HCT116 (cell line): Measurements from ENCODE around the gene TMOD1. TPM values are rescaled to one million over a fixed set of nuclear protein-coding genes. Genes with fewer than 3 reads are reported as not detected.

ENCODE experiments used
- ATAC-seq: fragments of 200-7000 bp; cut with Tn5 transposase; 2 replicates; pipeline ENCODE4 v1.9.1; 2020; ENCODE audit warnings: mild to moderate bottlenecking, moderate library complexity
- BruUV-seq: library from RNA; stranded (reverse); fragments of 400-500 nt; replicated peaks from 2 replicates; lab custom pipeline; 2021; lab: Mats Ljungman, UMichigan
- CTCF ChIA-PET: fragments of 300-600 bp; sonication (Branson Sonifier 250); formaldehyde crosslinking; loops from one replicate; lab custom pipeline; 2021; ENCODE audit warnings: antibody characterized with exemption; lab: Charles Lee
- POLR2A ChIA-PET: fragments of 300-600, 350-600 bp; sonication (Branson Sonifier 250); formaldehyde crosslinking; loops from one replicate; lab custom pipeline; 2021; ENCODE audit warnings: antibody characterized with exemption; lab: Charles Lee
- RAD21 ChIA-PET, 2 experiments: fragments of 300-600 bp; sonication (Branson Sonifier 250); formaldehyde crosslinking; loops; one replicate each; lab custom pipeline; 2023; ENCODE audit warnings: low total read pairs in 2 of 2; ENCODE audit not compliant: uncharacterized antibody in 2 of 2, unreplicated experiment in 2 of 2, low non-redundant PET in 1 of 2; lab: Charles Lee
- DNase-seq: peaks from one replicate; pipeline ENCODE4 v3.0.0-alpha.2; 2010; ENCODE audit warnings: low read depth, low spot score
- H2AFZ ChIP-seq: fragments of 200-600 bp; shearing (Covaris generic), sonication (generic); 2 replicates; pipeline ENCODE4 v1.6.1; 2017; ENCODE audit warnings: low read depth, mixed run types, mixed read lengths, antibody characterized with exemption, low read length; ENCODE audit not compliant: poor library complexity, severe bottlenecking
- H3K27ac ChIP-seq: 2 replicates; pipeline ENCODE4 v1.5.1; 2012; ENCODE audit warnings: low read depth, low read length
- H3K27me3 ChIP-seq: fragments of 200-600 bp; sonication (generic); 2 replicates; pipeline ENCODE4 v1.6.1; 2016; ENCODE audit warnings: mixed run types, low read length, mixed read lengths; ENCODE audit not compliant: insufficient read depth
- H3K36me3 ChIP-seq, 2 experiments: fragments of 200-500 bp in 1 of 2; fragments of 200-600 bp in 1 of 2; sonication (Bioruptor generic) in 1 of 2; sonication (generic) in 1 of 2; 2 replicates each; pipeline versions ENCODE4 v1.5.1 to v1.6.1; 2014 to 2016; ENCODE audit warnings: low read length in 2 of 2, inconsistent platforms in 1 of 2, mixed read lengths in 1 of 2, mixed run types in 1 of 2; ENCODE audit not compliant: insufficient read depth in 2 of 2, control insufficient read depth in 1 of 2
- H3K4me1 ChIP-seq, 2 experiments: fragments of 200-600 bp in 1 of 2; sonication (generic) in 1 of 2; 2 replicates each; pipeline versions ENCODE4 v1.5.1 to v1.6.1; 2012 to 2017; ENCODE audit warnings: low read length in 2 of 2, inconsistent platforms in 1 of 2, mild to moderate bottlenecking in 1 of 2, mixed read lengths in 1 of 2, mixed run types in 1 of 2, moderate library complexity in 1 of 2; ENCODE audit not compliant: insufficient read depth in 2 of 2, control insufficient read depth in 1 of 2
- H3K4me2 ChIP-seq: fragments of 200-600 bp; sonication (generic); 2 replicates; pipeline ENCODE4 v1.6.1; 2017; ENCODE audit warnings: mixed run types, low read length, mixed read lengths
- H3K4me3 ChIP-seq, 2 experiments: fragments of 200-600 bp in 1 of 2; sonication (generic) in 1 of 2; replicated peaks in 1 of 2; 2 replicates each; pipeline ENCODE4 v1.5.1; 2011 to 2016; ENCODE audit warnings: low read length in 2 of 2, control low read depth in 1 of 2, low read depth in 1 of 2, mild to moderate bottlenecking in 1 of 2, mixed read lengths in 1 of 2, mixed run types in 1 of 2
- H3K79me2 ChIP-seq: fragments of 200-600 bp; sonication (generic); 2 replicates; pipeline ENCODE4 v1.6.1; 2017; ENCODE audit warnings: mild to moderate bottlenecking, mixed run types, low read length, moderate library complexity, mixed read lengths; ENCODE audit not compliant: insufficient read depth
- H3K9ac ChIP-seq: fragments of 200-600 bp; sonication (generic); 2 replicates; pipeline ENCODE4 v1.6.1; 2016; ENCODE audit warnings: low read length, mixed read lengths
- H3K9me2 ChIP-seq: fragments of 200-600 bp; sonication (generic), shearing (Covaris generic); 2 replicates; pipeline ENCODE4 v1.6.1; 2017; ENCODE audit warnings: mixed run types, mild to moderate bottlenecking, moderate library complexity; ENCODE audit not compliant: insufficient read depth
- H3K9me3 ChIP-seq, 2 experiments: fragments of 200-500 bp in 1 of 2; fragments of 200-600 bp in 1 of 2; sonication (Bioruptor generic) in 1 of 2; sonication (generic) in 1 of 2; 2 replicates each; pipeline ENCODE4 v1.6.1; 2014 to 2017; ENCODE audit warnings: low read length in 2 of 2, mixed read lengths in 2 of 2, inconsistent platforms in 1 of 2, low read depth in 1 of 2, mild to moderate bottlenecking in 1 of 2, mixed run types in 1 of 2, moderate library complexity in 1 of 2; ENCODE audit not compliant: control insufficient read depth in 1 of 2, insufficient read depth in 1 of 2
- H4K20me1 ChIP-seq: fragments of 200-600 bp; sonication (generic), shearing (Covaris generic); 2 replicates; pipeline ENCODE4 v1.6.1; 2017; ENCODE audit warnings: mixed run types, mild to moderate bottlenecking, moderate library complexity; ENCODE audit not compliant: insufficient read depth
- CBX3 ChIP-seq: IDR thresholded peaks from 2 replicates; pipeline ENCODE4 v1.6.1; 2012; ENCODE audit warnings: low read depth
- CEBPB ChIP-seq: IDR thresholded peaks from 2 replicates; pipeline ENCODE4 v1.6.1; 2012; ENCODE audit warnings: low read depth
- ELF1 ChIP-seq: IDR thresholded peaks from 2 replicates; pipeline ENCODE4 v1.6.1; 2012; ENCODE audit warnings: low read depth, borderline replicate concordance
- EZH2phosphoT487 ChIP-seq: fragments of 200-600 bp; IDR thresholded peaks from 2 replicates; pipeline ENCODE4 v1.6.1; 2018; ENCODE audit warnings: antibody characterized with exemption, borderline replicate concordance
- FOSL1 ChIP-seq: IDR thresholded peaks from 2 replicates; pipeline ENCODE4 v1.6.1; 2012; ENCODE audit warnings: low read depth
- JUND ChIP-seq: IDR thresholded peaks from 2 replicates; pipeline ENCODE4 v1.6.1; 2012
- POLR2A ChIP-seq: IDR thresholded peaks from 2 replicates; pipeline ENCODE4 v1.7.0; 2011; ENCODE audit warnings: borderline replicate concordance; ENCODE audit not compliant: insufficient read depth, insufficient read length; ENCODE audit errors: extremely low read depth
- POLR2AphosphoS5 ChIP-seq: IDR thresholded peaks from 2 replicates; pipeline ENCODE4 v1.6.1; 2011; ENCODE audit warnings: mild to moderate bottlenecking, low read depth, low read length, moderate library complexity
- RAD21 ChIP-seq: IDR thresholded peaks from 2 replicates; pipeline ENCODE4 v1.6.1; 2012; ENCODE audit warnings: low read depth, mild to moderate bottlenecking
- SIN3A ChIP-seq: IDR thresholded peaks from 2 replicates; pipeline ENCODE4 v1.6.1; 2012; ENCODE audit warnings: low read depth
- SP1 ChIP-seq: IDR thresholded peaks from 2 replicates; pipeline ENCODE4 v1.6.1; 2012; ENCODE audit warnings: low read depth
- TCF7L2 ChIP-seq: IDR thresholded peaks from 2 replicates; pipeline ENCODE4 v1.7.0; 2011; ENCODE audit warnings: borderline replicate concordance, inconsistent platforms; ENCODE audit not compliant: insufficient read depth, insufficient read length; ENCODE audit errors: extremely low read depth
- YY1 ChIP-seq: IDR thresholded peaks from 2 replicates; pipeline ENCODE4 v1.6.1; 2011; ENCODE audit warnings: low read length, low read depth, moderate library complexity, mild to moderate bottlenecking; ENCODE audit not compliant: insufficient replicate concordance; ENCODE audit errors: extremely low read depth
- ZFX ChIP-seq: fragments of 450-650 bp; IDR thresholded peaks from 2 replicates; pipeline ENCODE4 v1.6.1; 2017
- ZNF274 ChIP-seq: fragments of 200-500 bp; sonication (Bioruptor generic); IDR thresholded peaks from 2 replicates; pipeline ENCODE4 v1.6.1; 2014; ENCODE audit warnings: mild to moderate bottlenecking, low read depth, low read length, inconsistent platforms
- intact Hi-C: fragments of 100-400 bp; cut with micrococcal nuclease; formaldehyde crosslinking; loops from 2 replicates; pipeline ENCODE4 v1.10.0; 2022
- total RNA-seq: library from RNA; stranded (reverse); gene quantifications from one replicate; pipeline ENCODE4 v1.2.1, GENCODE V29; 2021; ENCODE audit not compliant: unreplicated experiment
- TF ChIP-seq, protein P1 (sequence below): IDR thresholded peaks from 2 replicates; pipeline ENCODE4 v1.6.1; 2012
- TF ChIP-seq, protein P2 (sequence below): IDR thresholded peaks from 2 replicates; pipeline ENCODE4 v1.6.1; 2011; ENCODE audit warnings: mild to moderate bottlenecking, low read length, moderate library complexity; ENCODE audit not compliant: insufficient replicate concordance; ENCODE audit errors: extremely low read depth

Gene TMOD1
- total RNA-seq, 1 experiment from 2014 or later, result 4.4 TPM

GRCh38 chr9:97478301-97478981, 23.0 kb upstream of the TMOD1 start:
- H2AFZ ChIP-seq, result no peak overlapping the region
- H3K9me2 ChIP-seq, result no peaks in the 10 kb centered on the region
- peaks cover 2 to 4% of the 10 kb centered on the region in 2 experiments; a peak in 1 of 4 replicates for H3K36me3 ChIP-seq
- no peaks in the 10 kb centered on the region for H3K4me1 ChIP-seq
- no peak for TF ChIP-seq POLR2AphosphoS5
- TF ChIP-seq, all 23 proteins: peak for 0
- intact Hi-C loops, result no loop called here
- no peak for ATAC-seq
- no peak overlapping the region for H3K4me2 ChIP-seq
- no peak overlapping the region for H3K9ac ChIP-seq
- ChIA-PET CTCF (no interaction called here), POLR2A (no interaction called here), RAD21 (no interaction called here)
- no peak overlapping the region for H3K4me3 ChIP-seq
- no peaks in the 10 kb centered on the region for H3K27me3 ChIP-seq
- no peaks in the 10 kb centered on the region for H4K20me1 ChIP-seq
- no peak overlapping the region for H3K27ac ChIP-seq
- H3K9me3 ChIP-seq, result no peaks in the 10 kb centered on the region
- no TSS peak for BruUV-seq
- no peak for DNase-seq
- H3K79me2 ChIP-seq, result no peaks in the 10 kb centered on the region

DNA sequence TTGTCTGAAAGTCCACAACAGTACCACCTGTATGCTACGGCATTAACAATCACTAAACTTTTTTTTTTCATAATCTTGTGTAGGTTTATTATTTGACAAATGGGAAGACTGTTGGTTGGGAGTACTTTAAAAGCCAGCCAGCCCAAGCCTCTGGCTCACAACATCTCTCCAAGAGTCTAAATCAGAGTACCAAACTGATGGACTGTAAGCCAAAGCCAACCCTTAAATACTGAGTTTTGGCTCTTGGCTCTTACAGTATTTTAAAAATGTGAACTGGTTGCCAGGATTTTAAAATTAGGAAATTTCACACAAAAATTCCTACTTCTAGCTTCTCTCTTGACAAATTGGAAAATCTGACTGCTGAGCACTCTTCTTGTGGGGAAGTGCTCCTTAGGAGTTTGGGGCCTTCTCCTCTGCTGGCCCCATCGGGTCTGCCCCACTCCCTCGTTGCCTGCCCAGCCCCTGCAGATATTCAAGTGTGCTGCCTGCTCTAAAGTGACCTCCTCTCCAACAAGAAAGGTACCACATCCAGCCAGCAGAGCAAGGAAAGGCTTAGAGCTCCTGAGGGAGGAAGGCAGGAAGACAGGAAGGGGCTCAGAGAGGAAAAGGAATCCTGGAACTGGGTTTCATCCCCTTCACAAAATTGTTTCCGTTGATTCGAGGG, 21.8 kb upstream of the TMOD1 start:
- RAD21 ChIA-PET, result no interaction called here
- Histone ChIP-seq H3K4me3 (no peak overlapping the region), H3K9ac (no peak overlapping the region), H4K20me1 (no peaks in the 10 kb centered on the region), H3K27ac (no peak overlapping the region), H2AFZ (no peak overlapping the region), H3K4me2 (no peak overlapping the region), H3K79me2 (no peaks in the 10 kb centered on the region), H3K9me2 (no peaks in the 10 kb centered on the region), H3K4me1 (no peaks in the 10 kb centered on the region), H3K27me3 (no peaks in the 10 kb centered on the region), H3K36me3 (peaks cover 2 to 4% of the 10 kb centered on the region in 2 experiments; a peak in 1 of 4 replicates), H3K9me3 (no peaks in the 10 kb centered on the region)
- DNase-seq (no peak), ATAC-seq (no peak)
- intact Hi-C loops, result no loop called here
- POLR2A ChIA-PET, result no interaction called here
- no TSS peak for BruUV-seq
- CTCF ChIA-PET, result interaction anchor here (1.9 kb wide), 1 partner anchor 119 kb away, joined by 6 read pairs; no protein-coding TSS in a partner anchor
- TF ChIP-seq CEBPB (no peak), SIN3A (no peak), CBX3 (no peak), YY1 (no peak), EZH2phosphoT487 (no peak), FOSL1 (no peak), SP1 (no peak), TCF7L2 (no peak), ZNF274 (no peak), POLR2AphosphoS5 (no peak), ZFX (no peak), JUND (no peak), POLR2A (no peak), ELF1 (no peak), RAD21 (no peak)
- TF ChIP-seq, protein P1, sequence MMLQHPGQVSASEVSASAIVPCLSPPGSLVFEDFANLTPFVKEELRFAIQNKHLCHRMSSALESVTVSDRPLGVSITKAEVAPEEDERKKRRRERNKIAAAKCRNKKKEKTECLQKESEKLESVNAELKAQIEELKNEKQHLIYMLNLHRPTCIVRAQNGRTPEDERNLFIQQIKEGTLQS, result no peak
- TF ChIP-seq, protein P2, sequence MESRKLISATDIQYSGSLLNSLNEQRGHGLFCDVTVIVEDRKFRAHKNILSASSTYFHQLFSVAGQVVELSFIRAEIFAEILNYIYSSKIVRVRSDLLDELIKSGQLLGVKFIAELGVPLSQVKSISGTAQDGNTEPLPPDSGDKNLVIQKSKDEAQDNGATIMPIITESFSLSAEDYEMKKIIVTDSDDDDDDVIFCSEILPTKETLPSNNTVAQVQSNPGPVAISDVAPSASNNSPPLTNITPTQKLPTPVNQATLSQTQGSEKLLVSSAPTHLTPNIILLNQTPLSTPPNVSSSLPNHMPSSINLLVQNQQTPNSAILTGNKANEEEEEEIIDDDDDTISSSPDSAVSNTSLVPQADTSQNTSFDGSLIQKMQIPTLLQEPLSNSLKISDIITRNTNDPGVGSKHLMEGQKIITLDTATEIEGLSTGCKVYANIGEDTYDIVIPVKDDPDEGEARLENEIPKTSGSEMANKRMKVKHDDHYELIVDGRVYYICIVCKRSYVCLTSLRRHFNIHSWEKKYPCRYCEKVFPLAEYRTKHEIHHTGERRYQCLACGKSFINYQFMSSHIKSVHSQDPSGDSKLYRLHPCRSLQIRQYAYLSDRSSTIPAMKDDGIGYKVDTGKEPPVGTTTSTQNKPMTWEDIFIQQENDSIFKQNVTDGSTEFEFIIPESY, result no peak
